ENCODE data around the gene NPIPB6. TPM values are rescaled to one million over a fixed set of nuclear protein-coding genes. Genes with fewer than 3 reads are reported as not detected.

NPIPB6 gene
- total RNA-seq, 1 donor from 2014 or later: 6.8 TPM

- intact Hi-C loops (cut with micrococcal nuclease): no loop called here
- no peak overlapping the region for H3K4me3 Mint-ChIP-seq
- ChIA-PET POLR2A (no interaction called here), CTCF (interaction anchor here (1.2 kb wide), 1 partner anchor 23 kb away, joined by 3 read pairs; no protein-coding TSS in a partner anchor)
- H3K36me3 Mint-ChIP-seq (ENCODE audit: low read depth): no peaks in the 10 kb centered on the region
- H3K9me3 Mint-ChIP-seq: no peaks in the 10 kb centered on the region
- H3K27me3 Mint-ChIP-seq: peaks cover 4% of the 10 kb centered on the region
- no peak for TF ChIP-seq CTCF (IDR thresholded peaks at IDR 0.05)
- no peak overlapping the region for H3K27ac Mint-ChIP-seq
- no peaks in the 10 kb centered on the region for H3K4me1 Mint-ChIP-seq
- ATAC-seq (ENCODE audit: low read depth) (no peak), DNase-seq (no peak)
Measured at GRCh38 chr16:28301154-28301553, 62.2 kb downstream of the NPIPB6 start.

GRCh38 chr16:28300327-28300726, 63.0 kb downstream of the NPIPB6 start:
- no peak for TF ChIP-seq CTCF (IDR thresholded peaks at IDR 0.05)
- Mint-ChIP-seq H3K27me3 (peaks cover 6% of the 10 kb centered on the region), H3K9me3 (no peaks in the 10 kb centered on the region), H3K4me3 (no peak overlapping the region), H3K36me3 (ENCODE audit: low read depth) (no peaks in the 10 kb centered on the region), H3K27ac (no peak overlapping the region), H3K4me1 (no peaks in the 10 kb centered on the region)
- ChIA-PET POLR2A (no interaction called here), CTCF (interaction anchor here (1.1 to 1.2 kb wide), 2 partner anchors 18 to 22 kb away, joined by 3 read pairs; no protein-coding TSS in a partner anchor)
- intact Hi-C loops (cut with micrococcal nuclease): no loop called here
- DNase-seq: no peak
- no peak for ATAC-seq (ENCODE audit: low read depth)

GRCh38 chr16:28298511-28298878, 64.8 kb downstream of the NPIPB6 start:
- Mint-ChIP-seq H3K9me3 (no peaks in the 10 kb centered on the region), H3K27ac (no peak overlapping the region), H3K4me3 (no peak overlapping the region), H3K27me3 (peaks cover 11% of the 10 kb centered on the region), H3K4me1 (peaks cover 2% of the 10 kb centered on the region), H3K36me3 (ENCODE audit: low read depth) (no peaks in the 10 kb centered on the region)
- ChIA-PET CTCF (interaction anchor here (1.7 kb wide), 1 partner anchor 19 kb away, joined by 6 read pairs; no protein-coding TSS in a partner anchor), POLR2A (no interaction called here)
- intact Hi-C loops (cut with micrococcal nuclease): no loop called here
- TF ChIP-seq CTCF (IDR thresholded peaks at IDR 0.05): no peak
- DNase-seq (no peak), ATAC-seq (ENCODE audit: low read depth) (no peak)

GRCh38 chr16:28297784-28298510, 65.4 kb downstream of the NPIPB6 start:
- Mint-ChIP-seq H3K36me3 (ENCODE audit: low read depth) (no peaks in the 10 kb centered on the region), H3K9me3 (no peaks in the 10 kb centered on the region), H3K27ac (no peak overlapping the region), H3K4me1 (peaks cover 2% of the 10 kb centered on the region), H3K4me3 (no peak overlapping the region), H3K27me3 (peaks cover 11% of the 10 kb centered on the region)
- no peak for TF ChIP-seq CTCF (IDR thresholded peaks at IDR 0.05)
- POLR2A ChIA-PET: no interaction called here
- intact Hi-C loops (cut with micrococcal nuclease): no loop called here
- DNase-seq: no peak
- CTCF ChIA-PET: interaction anchor here (1.7 kb wide), 1 partner anchor 20 kb away, joined by 6 read pairs; no protein-coding TSS in a partner anchor
- ATAC-seq (ENCODE audit: low read depth): no peak

GRCh38 chr16:28297308-28297707, 66.0 kb downstream of the NPIPB6 start:
- Mint-ChIP-seq H3K27ac (no peak overlapping the region), H3K4me1 (peaks cover 4% of the 10 kb centered on the region), H3K9me3 (no peaks in the 10 kb centered on the region), H3K36me3 (ENCODE audit: low read depth) (no peaks in the 10 kb centered on the region), H3K27me3 (peaks cover 11% of the 10 kb centered on the region), H3K4me3 (no peak overlapping the region)
- ChIA-PET POLR2A (no interaction called here), CTCF (no interaction called here)
- ATAC-seq (ENCODE audit: low read depth) (no peak), DNase-seq (no peak)
- TF ChIP-seq CTCF (IDR thresholded peaks at IDR 0.05): no peak
- intact Hi-C loops (cut with micrococcal nuclease): no loop called here
